Measurements from ENCODE around the gene ZNF606.

DNA sequence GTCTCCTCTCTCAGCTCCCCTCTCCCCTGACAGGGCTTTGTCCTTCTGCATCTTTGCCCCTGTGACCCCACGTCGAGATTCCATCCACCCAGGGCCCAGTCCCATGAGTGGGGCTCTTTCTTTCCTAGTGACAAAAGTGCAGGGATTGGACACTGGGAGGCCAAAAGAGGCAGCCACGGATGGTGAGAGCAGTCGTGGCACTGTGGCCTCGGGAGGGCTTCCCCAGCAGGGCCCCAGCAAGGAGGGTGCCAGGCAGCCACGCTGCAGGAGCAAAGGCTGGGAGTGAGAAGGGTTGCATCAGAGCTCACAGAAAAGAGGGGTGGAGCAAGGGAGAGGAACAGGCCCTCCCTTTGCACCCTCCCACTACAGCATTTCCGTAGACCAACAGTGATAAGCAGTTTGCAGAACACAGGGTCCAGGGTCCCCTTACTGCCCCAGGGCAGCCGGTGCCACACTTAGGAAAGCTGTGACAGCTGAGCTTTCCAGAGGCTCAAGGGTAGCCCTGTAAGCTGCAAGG lies 36.1 kb upstream of the ZNF606 start:
- TF ChIP-seq EZH2phosphoT487 (IDR thresholded peaks at IDR 0.05) (no peak), EZH2 (IDR thresholded peaks at IDR 0.05) (no peak)
- TF ChIP-seq, protein P1, sequence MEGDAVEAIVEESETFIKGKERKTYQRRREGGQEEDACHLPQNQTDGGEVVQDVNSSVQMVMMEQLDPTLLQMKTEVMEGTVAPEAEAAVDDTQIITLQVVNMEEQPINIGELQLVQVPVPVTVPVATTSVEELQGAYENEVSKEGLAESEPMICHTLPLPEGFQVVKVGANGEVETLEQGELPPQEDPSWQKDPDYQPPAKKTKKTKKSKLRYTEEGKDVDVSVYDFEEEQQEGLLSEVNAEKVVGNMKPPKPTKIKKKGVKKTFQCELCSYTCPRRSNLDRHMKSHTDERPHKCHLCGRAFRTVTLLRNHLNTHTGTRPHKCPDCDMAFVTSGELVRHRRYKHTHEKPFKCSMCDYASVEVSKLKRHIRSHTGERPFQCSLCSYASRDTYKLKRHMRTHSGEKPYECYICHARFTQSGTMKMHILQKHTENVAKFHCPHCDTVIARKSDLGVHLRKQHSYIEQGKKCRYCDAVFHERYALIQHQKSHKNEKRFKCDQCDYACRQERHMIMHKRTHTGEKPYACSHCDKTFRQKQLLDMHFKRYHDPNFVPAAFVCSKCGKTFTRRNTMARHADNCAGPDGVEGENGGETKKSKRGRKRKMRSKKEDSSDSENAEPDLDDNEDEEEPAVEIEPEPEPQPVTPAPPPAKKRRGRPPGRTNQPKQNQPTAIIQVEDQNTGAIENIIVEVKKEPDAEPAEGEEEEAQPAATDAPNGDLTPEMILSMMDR (IDR thresholded peaks at IDR 0.05): no peak
